HG03558 (cell line): ENCODE results near the gene ELF4.
A peak's percentile ranks its signal among the peaks of the same experiment; 100 is the strongest.

Source experiments
- ATAC-seq: cut with Tn5 transposase; IDR thresholded peaks from one replicate; pipeline ENCODE4 v1.9.1; 2021; ENCODE audit warnings: moderate number of reproducible peaks; ENCODE audit not compliant: unreplicated experiment; ENCODE audit errors: extremely low read depth

ELF4 gene

GRCh38 chrX:130085551-130086446 is 24.5 kb downstream of the ELF4 start:
- no peak for ATAC-seq

GRCh38 chrX:130084631-130085237 is 25.6 kb downstream of the ELF4 start:
- ATAC-seq, result no peak

GRCh38 chrX:130083656-130084382 is 26.5 kb downstream of the ELF4 start:
- ATAC-seq, result no peak

DNA sequence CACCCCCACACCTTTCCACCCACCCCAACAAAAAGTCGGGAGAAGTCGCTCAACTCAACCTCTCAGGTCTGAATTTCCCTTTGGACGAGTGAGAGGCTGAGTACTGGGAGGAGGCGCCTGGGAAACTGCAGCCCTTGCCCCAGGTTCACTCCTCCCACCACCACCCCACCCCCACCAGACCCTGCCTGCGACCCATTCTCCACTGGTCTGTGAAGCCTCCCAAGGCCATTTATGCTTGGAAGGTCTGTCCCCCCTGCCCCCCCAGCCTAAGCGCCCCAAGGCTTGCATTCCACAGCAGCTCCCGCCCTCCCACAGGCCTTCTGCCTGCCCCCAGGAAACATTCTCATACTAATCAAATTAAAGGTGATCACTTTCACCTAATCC is 27.2 kb downstream of the ELF4 start:
- no peak for ATAC-seq

GRCh38 chrX:130082244-130083106 is 27.8 kb downstream of the ELF4 start:
- ATAC-seq, result peak; percentile 42

DNA sequence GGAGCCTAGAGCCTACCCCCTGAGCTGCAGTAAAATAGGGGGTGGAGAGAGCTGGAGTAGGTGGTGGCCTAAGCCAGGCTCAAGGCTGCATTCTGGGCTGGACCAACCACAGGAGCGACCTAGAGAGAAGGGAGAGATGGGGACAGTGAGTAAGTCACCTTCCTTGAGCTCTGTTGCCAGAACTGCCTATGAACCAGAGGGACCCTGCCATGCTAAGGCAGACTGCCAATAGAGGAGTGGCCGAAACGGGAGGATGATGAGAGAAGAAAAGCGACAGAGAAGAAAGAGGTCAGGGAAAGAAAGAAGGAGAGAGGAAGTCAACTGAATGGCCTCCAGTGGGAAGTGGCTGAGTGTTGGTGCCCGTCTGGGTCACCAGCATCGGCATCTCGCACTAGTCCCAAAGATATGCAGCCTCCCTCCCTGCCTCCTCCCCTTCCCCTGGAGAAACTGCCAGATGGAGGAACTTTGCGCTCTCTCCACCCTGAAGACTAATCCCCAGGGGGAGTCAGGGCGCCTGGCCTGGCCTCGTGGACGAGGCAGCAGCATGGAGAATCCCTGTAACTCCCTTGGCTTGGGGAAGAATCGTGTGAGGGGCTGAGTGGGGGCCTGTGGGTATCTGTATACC is 28.8 kb downstream of the ELF4 start:
- ATAC-seq, result no peak

DNA sequence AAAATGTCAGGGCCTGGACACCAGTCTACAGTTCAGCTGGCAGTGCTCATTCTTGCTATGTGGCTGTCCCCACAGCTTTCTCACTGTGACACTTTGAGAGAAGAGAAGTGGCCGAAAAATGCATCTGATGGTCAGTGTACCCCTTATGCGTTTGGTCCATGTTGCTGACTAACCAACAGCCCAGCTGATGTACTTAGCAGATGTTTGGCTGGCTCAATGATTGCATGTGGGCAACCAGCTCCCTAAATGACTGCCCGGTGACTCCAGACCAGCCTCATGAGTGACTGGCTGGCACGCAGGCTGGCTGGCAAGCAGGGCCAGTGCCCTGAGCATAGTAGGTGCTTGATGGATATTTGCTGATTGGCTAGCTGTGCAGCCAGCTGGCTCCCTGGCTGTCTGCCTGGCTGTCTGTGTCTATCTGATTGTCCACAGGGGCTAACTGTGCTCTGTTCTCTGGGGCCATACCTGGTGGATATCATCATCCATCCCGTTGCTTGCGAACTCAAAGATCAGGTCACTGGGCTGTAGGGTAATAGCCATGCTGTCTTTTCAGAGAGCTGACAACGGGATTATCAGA is 29.4 kb downstream of the ELF4 start:
- ATAC-seq, result no peak

GRCh38 chrX:130079824-130080406 is 30.4 kb downstream of the ELF4 start:
- ATAC-seq, result no peak

GRCh38 chrX:130075777-130076176 is 34.5 kb downstream of the ELF4 start:
- no peak for ATAC-seq

DNA sequence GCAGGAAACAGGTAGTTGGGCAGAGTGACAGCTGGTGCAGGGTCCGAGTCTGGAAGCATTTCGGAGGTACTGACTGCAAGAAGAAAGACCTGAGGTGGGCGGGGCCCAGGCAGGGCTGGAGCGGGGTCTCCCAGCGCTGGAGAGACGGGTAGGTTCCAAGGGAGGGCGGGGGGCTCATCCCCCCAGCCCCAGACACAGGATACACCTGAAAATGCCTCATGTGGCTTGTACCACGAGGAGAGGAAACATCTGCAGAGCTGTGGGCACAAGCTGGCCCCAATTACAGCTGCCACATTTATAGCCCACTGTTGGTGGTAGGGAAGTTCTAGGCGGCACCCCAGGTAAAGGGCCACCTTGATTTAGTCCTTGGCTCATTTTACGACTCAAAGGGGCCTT is 38.0 kb downstream of the ELF4 start:
- no peak for ATAC-seq

DNA sequence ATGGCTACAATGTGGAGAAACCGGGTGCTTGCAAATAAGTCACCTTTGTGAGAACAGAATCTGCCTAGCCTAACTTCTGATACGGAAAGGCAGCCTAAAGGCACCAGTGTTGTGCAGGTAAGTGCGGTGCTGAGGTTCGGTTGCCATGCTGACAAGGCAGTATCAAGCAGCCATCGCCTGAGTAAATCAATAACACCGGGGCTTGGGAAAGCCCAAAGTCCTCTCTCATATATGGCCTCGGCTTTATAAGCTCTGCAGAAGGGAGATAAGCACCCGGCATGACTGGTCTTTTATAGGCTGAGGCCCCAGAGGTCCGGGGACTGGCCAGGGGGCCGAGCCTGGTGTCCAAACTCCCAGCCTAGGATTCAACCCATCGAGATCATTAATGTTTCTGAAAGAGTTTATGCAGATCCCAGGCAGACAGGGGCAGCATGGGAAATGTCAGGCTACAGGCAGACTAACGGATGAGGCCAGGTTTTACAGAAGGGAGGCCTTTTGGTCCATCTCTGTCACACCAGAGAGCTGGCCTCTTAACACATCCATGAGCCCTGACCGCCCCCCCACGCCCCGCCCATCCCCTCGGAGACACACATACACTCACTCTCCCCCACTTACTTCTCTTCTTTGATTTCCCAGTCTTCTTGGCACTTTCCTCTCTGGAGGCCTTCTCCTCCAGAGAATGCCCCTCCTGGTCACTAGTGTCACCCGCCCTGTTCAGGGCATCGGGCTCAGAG is 38.5 kb downstream of the ELF4 start:
- no peak for ATAC-seq

- ATAC-seq, result no peak
Measured at GRCh38 chrX:130066975-130067615, 43.2 kb downstream of the ELF4 start.

GRCh38 chrX:130060122-130061069 is 49.9 kb downstream of the ELF4 start:
- ATAC-seq, result peak; percentile 86

DNA sequence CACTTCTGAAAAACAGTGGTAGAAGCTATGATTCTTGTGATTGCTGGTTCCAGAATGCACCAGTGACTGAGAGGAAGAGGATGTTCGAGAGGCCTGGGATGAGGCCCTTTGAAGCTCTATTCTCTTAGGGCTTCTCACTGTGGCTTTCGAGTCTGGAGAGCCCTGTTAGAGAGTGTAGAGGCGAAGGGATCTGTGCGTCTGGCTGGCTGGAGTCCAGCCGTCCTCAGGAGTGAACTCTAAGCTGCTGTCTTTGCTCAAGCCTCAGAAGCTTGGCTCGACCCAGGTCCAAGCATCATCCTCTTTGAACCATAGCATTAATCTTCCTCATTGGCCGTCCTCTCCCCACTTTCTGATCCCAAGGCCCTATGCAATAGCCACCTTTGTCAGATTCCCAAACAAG is 51.6 kb downstream of the ELF4 start:
- no peak for ATAC-seq

GRCh38 chrX:130057209-130057608 is 53.1 kb downstream of the ELF4 start:
- ATAC-seq, result no peak

GRCh38 chrX:130055899-130056298 is 54.4 kb downstream of the ELF4 start:
- ATAC-seq, result no peak

DNA sequence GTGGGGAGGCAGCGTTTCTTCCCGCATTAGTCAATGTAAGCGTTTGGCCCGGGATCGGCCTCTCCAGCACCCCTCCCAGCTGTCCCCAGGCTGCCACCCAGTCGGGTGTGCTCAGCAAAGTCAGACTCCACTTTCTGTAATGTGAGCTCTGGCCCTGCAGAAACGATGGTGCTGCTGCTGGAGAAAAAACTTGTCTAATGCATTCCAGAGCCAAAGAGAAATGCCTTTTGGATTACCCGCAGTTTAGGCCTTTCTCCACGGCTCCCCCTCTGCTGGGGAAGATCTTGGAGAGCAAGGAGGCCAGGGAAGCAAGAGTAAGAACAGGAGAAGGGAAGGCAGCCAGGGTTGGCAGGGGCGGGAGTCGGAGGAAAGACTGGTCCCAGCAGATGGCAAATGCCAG is 55.2 kb downstream of the ELF4 start:
- no peak for ATAC-seq
